Keratinocyte (primary cell): ENCODE measurements around the gene TBRG4. TPM values are rescaled to one million over a fixed set of nuclear protein-coding genes. Genes with fewer than 3 reads are reported as not detected.
A peak's percentile ranks its signal among the peaks of the same experiment; 100 is the strongest.

Source experiments
- DNase-seq: peaks from one replicate; pipeline ENCODE4 v3.0.0-alpha.2; 2011; ENCODE audit warnings: low read depth, missing footprints, low spot score
- FAIRE-seq: peaks from 2 replicates; lab custom pipeline; 2011; peaks lifted over from hg19 to GRCh38; lab: Jason Lieb, UNC
- H2AFZ ChIP-seq: 2 replicates; pipeline ENCODE4 v1.6.0; 2012; ENCODE audit warnings: low read length, control low read depth, inconsistent platforms; ENCODE audit not compliant: control insufficient read depth
- H3K27ac ChIP-seq: 2 replicates; pipeline ENCODE4 v1.5.1; 2011; ENCODE audit warnings: low read length; ENCODE audit not compliant: control insufficient read depth, insufficient read depth
- H3K27me3 ChIP-seq: 3 replicates; pipeline ENCODE4 v1.6.0; 2011; ENCODE audit warnings: low read length; ENCODE audit not compliant: control insufficient read depth, insufficient read depth; ENCODE audit errors: extremely low read depth
- H3K36me3 ChIP-seq, 2 experiments: 2 replicates in 1 of 2; 3 replicates in 1 of 2; pipeline ENCODE4 v1.5.1; 2011; ENCODE audit warnings: low read length in 2 of 2, mild to moderate bottlenecking in 1 of 2; ENCODE audit not compliant: control insufficient read depth in 2 of 2, insufficient read depth in 2 of 2; ENCODE audit errors: extremely low read depth in 1 of 2
- H3K4me1 ChIP-seq: 3 replicates; pipeline ENCODE4 v1.5.1; 2011; ENCODE audit warnings: low read length; ENCODE audit not compliant: control insufficient read depth, insufficient read depth; ENCODE audit errors: extremely low read depth
- H3K4me2 ChIP-seq: 3 replicates; pipeline ENCODE4 v1.6.0; 2011; ENCODE audit warnings: low read depth, low read length; ENCODE audit not compliant: control insufficient read depth, insufficient read depth; ENCODE audit errors: extremely low read depth
- H3K4me3 ChIP-seq, 3 experiments: fragments of 200-600 bp in 1 of 3; sonication (generic) in 1 of 3; 2 replicates in 2 of 3; 3 replicates in 1 of 3; pipeline ENCODE4 v1.5.1; 2011 to 2016; ENCODE audit warnings: low read length in 3 of 3, mild to moderate bottlenecking in 3 of 3, control low read depth in 2 of 3, inconsistent platforms in 1 of 3, low read depth in 1 of 3, mixed read lengths in 1 of 3, mixed run types in 1 of 3, moderate library complexity in 1 of 3; ENCODE audit not compliant: control insufficient read depth in 2 of 3, insufficient read depth in 2 of 3; ENCODE audit errors: extremely low read depth in 1 of 3
- H3K79me2 ChIP-seq: 2 replicates; pipeline ENCODE4 v1.6.0; 2012; ENCODE audit warnings: low read length; ENCODE audit not compliant: control insufficient read depth, insufficient read depth
- H3K9ac ChIP-seq: 3 replicates; pipeline ENCODE4 v1.6.0; 2011; ENCODE audit warnings: low read length; ENCODE audit not compliant: control insufficient read depth, insufficient read depth; ENCODE audit errors: extremely low read depth
- H3K9me1 ChIP-seq: 3 replicates; pipeline ENCODE4 v1.6.0; 2011; ENCODE audit warnings: low read length; ENCODE audit not compliant: control insufficient read depth, insufficient read depth; ENCODE audit errors: extremely low read depth
- H3K9me3 ChIP-seq: 2 replicates; pipeline ENCODE4 v1.5.1; 2012; ENCODE audit warnings: low read depth, low read length; ENCODE audit not compliant: control insufficient read depth
- H4K20me1 ChIP-seq: 3 replicates; pipeline ENCODE4 v1.6.0; 2011; ENCODE audit warnings: low read length; ENCODE audit not compliant: control insufficient read depth, insufficient read depth; ENCODE audit errors: extremely low read depth
- EZH2 ChIP-seq: IDR thresholded peaks from one replicate; pipeline ENCODE4 v1.6.1; 2012; ENCODE audit warnings: inconsistent platforms, mild to moderate bottlenecking, low read length, moderate library complexity
- dilution Hi-C: fragments of 300-500 bp; cut with MboI; formaldehyde crosslinking; loops from one replicate; pipeline ENCODE4 v1.7.0; 2020; ENCODE audit warnings: low sequenced_read_pairs; ENCODE audit not compliant: extremely low pct_ligation_motif_present
- polyA plus RNA-seq, 5 experiments: library from polyadenylated mRNA; depleted of rRNA in 3 of 5; stranded (reverse) in 3 of 5; stranded (forward) in 1 of 5; unstranded in 1 of 5; fragments of >200 nt; gene quantifications; 1 replicate in 1 of 5; 2 replicates in 3 of 5; 3 replicates in 1 of 5; pipeline versions ENCODE4 v1.2.1 to v1.2.3, GENCODE V29; 2011 to 2012; ENCODE audit warnings: missing spikeins in 2 of 5, low read depth in 1 of 5, low replicate concordance in 1 of 5
- TF ChIP-seq, protein P1 (sequence below), 3 experiments: IDR thresholded peaks in 1 of 3; conservative IDR thresholded peaks in 1 of 3; optimal IDR thresholded peaks in 1 of 3; 2 replicates in 2 of 3; 3 replicates in 1 of 3; pipeline versions ENCODE3 to v1.5.1; 2011; ENCODE audit warnings: low read length in 3 of 3, mild to moderate bottlenecking in 3 of 3, moderate library complexity in 2 of 3, control low read depth in 1 of 3, inconsistent platforms in 1 of 3; ENCODE audit not compliant: insufficient read depth in 2 of 3; ENCODE audit errors: extremely low read depth in 1 of 3

The TBRG4 gene
- polyA plus RNA-seq, 1 donor (not counting 4 experiments of a cell fraction or from before 2014, with no cell fraction given), result 90.5 TPM

DNA sequence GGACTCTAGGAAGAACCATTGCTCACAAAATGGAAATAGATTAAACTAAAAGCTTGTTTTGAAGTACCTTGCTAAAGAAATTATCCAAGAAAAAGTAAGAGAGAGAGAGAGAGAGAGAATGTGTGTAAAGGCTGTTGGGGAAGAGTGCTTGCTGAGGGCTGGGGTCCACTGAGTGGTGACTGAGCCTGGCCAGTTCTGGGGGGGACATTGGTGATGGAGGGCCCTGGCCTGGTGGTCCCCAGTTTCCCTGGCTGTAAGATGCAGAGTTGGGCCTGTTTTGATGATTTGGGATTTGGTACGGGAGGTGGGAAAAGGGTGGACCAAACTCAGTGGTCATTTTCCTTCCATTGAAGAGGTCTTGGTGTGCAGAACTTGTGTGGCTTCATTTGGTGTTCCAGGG, 47.0 kb upstream of the TBRG4 start:
- H3K9me3 ChIP-seq, result no peaks in the 10 kb centered on the region
- H2AFZ ChIP-seq, result no peak overlapping the region
- dilution Hi-C loops, result no loop called here
- H3K79me2 ChIP-seq, result no peaks in the 10 kb centered on the region
- H3K4me2 ChIP-seq, result no peak overlapping the region
- peaks cover 32% of the 10 kb centered on the region for H3K27me3 ChIP-seq
- no peaks in the 10 kb centered on the region for H3K36me3 ChIP-seq
- H3K27ac ChIP-seq, result no peak overlapping the region
- H4K20me1 ChIP-seq, result no peaks in the 10 kb centered on the region
- no peaks in the 10 kb centered on the region for H3K9me1 ChIP-seq
- no peak overlapping the region for H3K4me3 ChIP-seq
- H3K4me1 ChIP-seq, result peaks cover 3% of the 10 kb centered on the region
- H3K9ac ChIP-seq, result no peak overlapping the region
- DNase-seq (no peak), FAIRE-seq (no peak)
- TF ChIP-seq EZH2, result no peak
- TF ChIP-seq, protein P1, sequence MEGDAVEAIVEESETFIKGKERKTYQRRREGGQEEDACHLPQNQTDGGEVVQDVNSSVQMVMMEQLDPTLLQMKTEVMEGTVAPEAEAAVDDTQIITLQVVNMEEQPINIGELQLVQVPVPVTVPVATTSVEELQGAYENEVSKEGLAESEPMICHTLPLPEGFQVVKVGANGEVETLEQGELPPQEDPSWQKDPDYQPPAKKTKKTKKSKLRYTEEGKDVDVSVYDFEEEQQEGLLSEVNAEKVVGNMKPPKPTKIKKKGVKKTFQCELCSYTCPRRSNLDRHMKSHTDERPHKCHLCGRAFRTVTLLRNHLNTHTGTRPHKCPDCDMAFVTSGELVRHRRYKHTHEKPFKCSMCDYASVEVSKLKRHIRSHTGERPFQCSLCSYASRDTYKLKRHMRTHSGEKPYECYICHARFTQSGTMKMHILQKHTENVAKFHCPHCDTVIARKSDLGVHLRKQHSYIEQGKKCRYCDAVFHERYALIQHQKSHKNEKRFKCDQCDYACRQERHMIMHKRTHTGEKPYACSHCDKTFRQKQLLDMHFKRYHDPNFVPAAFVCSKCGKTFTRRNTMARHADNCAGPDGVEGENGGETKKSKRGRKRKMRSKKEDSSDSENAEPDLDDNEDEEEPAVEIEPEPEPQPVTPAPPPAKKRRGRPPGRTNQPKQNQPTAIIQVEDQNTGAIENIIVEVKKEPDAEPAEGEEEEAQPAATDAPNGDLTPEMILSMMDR (optimal IDR thresholded peaks at IDR 0.05 in 1 of 3, IDR thresholded peaks at IDR 0.05 in 1 of 3, conservative IDR thresholded peaks at IDR 0.05 in 1 of 3; ENCODE audit: extremely low read depth in 1 of 3, insufficient read depth in 2 of 3, low read length in 3 of 3), result no peak

- FAIRE-seq (no peak), DNase-seq (no peak)
- H3K4me2 ChIP-seq, result no peak within 1 kb of the TSS
- TF ChIP-seq, protein P1 (optimal IDR thresholded peaks at IDR 0.05 in 1 of 3, IDR thresholded peaks at IDR 0.05 in 1 of 3, conservative IDR thresholded peaks at IDR 0.05 in 1 of 3; ENCODE audit: extremely low read depth in 1 of 3, insufficient read depth in 2 of 3, low read length in 3 of 3), result no peak
- TF ChIP-seq EZH2, result peak; percentile 58
- H4K20me1 ChIP-seq, result no peaks in the 10 kb centered on the region
- no peaks in the 10 kb centered on the region for H3K36me3 ChIP-seq
- no peak within 1 kb of the TSS for H3K27ac ChIP-seq
- H3K9me1 ChIP-seq, result no peaks in the 10 kb centered on the region
- no peak within 1 kb of the TSS for H3K9ac ChIP-seq
- dilution Hi-C loops, result no loop called here
- H3K27me3 ChIP-seq, result peaks cover 32% of the 10 kb centered on the region
- peaks cover 3% of the 10 kb centered on the region for H3K4me1 ChIP-seq
- no peak within 1 kb of the TSS for H2AFZ ChIP-seq
- no peaks in the 10 kb centered on the region for H3K79me2 ChIP-seq
- H3K4me3 ChIP-seq, result no peak within 1 kb of the TSS
- H3K9me3 ChIP-seq, result no peaks in the 10 kb centered on the region
Measured at GRCh38 chr7:45157653-45158401, 46.3 kb upstream of the TBRG4 start, which contains the start of gene RAMP3. Gene RAMP3, plus strand, starts transcription at chr7:45157791. Its CDS starts 38 bp downstream, at chr7:45157829.
